Central memory CD8-positive, alpha-beta T cell (primary cell): ENCODE measurements around the gene PDK4.
"Not testable (repeated sequence)": the region's sequence is repeated elsewhere in the genome, so short reads cannot be mapped to it uniquely, and the experiment has no call there.

Source experiments
- ATAC-seq: fragments of 150-1000 bp; cut with Tn5 transposase; replicated peaks from 2 replicates; pipeline ENCODE4 v1.10.0; 2022; ENCODE audit warnings: mild to moderate bottlenecking, moderate FRiP score, moderate number of reproducible peaks; ENCODE audit not compliant: poor library complexity, severe bottlenecking; ENCODE audit errors: extremely low read depth
- DNase-seq, 2 donors: peaks; one replicate each; pipeline ENCODE4 v3.0.0; 2021; ENCODE audit warnings: low spot score in 2 of 2
- H3K27ac Mint-ChIP-seq: one replicate; pipeline ENCODE4 v1.8.0; 2022; ENCODE audit warnings: low read depth, mild to moderate bottlenecking, moderate library complexity, mixed read lengths
- H3K27me3 Mint-ChIP-seq: one replicate; pipeline ENCODE4 v1.8.0; 2022; ENCODE audit warnings: mixed read lengths
- H3K36me3 Mint-ChIP-seq: one replicate; pipeline ENCODE4 v1.8.0; 2022; ENCODE audit warnings: mild to moderate bottlenecking, moderate library complexity, mixed read lengths; ENCODE audit not compliant: insufficient read depth
- H3K4me1 Mint-ChIP-seq: one replicate; pipeline ENCODE4 v1.8.0; 2022; ENCODE audit warnings: mixed read lengths
- H3K4me3 Mint-ChIP-seq: one replicate; pipeline ENCODE4 v1.8.0; 2022; ENCODE audit warnings: mild to moderate bottlenecking, moderate library complexity, mixed read lengths
- H3K9me3 Mint-ChIP-seq: one replicate; pipeline ENCODE4 v1.8.0; 2022; ENCODE audit warnings: mixed read lengths

The PDK4 gene

GRCh38 chr7:95582578-95583293 is 13.6 kb downstream of the PDK4 start:
- Mint-ChIP-seq H3K36me3 (no peaks in the 10 kb centered on the region), H3K27me3 (no peaks in the 10 kb centered on the region), H3K27ac (no peak overlapping the region), H3K4me1 (no peaks in the 10 kb centered on the region), H3K9me3 (no peaks in the 10 kb centered on the region), H3K4me3 (no peak overlapping the region)
- DNase-seq, result no peak
- no peak for ATAC-seq

- no peaks in the 10 kb centered on the region for H3K36me3 Mint-ChIP-seq
- H3K4me3 Mint-ChIP-seq, result no peak overlapping the region
- H3K27me3 Mint-ChIP-seq, result no peaks in the 10 kb centered on the region
- H3K4me1 Mint-ChIP-seq, result no peaks in the 10 kb centered on the region
- no peak for DNase-seq
- no peaks in the 10 kb centered on the region for H3K9me3 Mint-ChIP-seq
- no peak for ATAC-seq
- H3K27ac Mint-ChIP-seq, result no peak overlapping the region
Observed at GRCh38 chr7:95581467-95581866, 14.8 kb downstream of the PDK4 start.

- H3K4me3 Mint-ChIP-seq, result no peak overlapping the region
- ATAC-seq, result no peak
- H3K27ac Mint-ChIP-seq, result no peak overlapping the region
- H3K36me3 Mint-ChIP-seq, result no peaks in the 10 kb centered on the region
- DNase-seq, result no peak
- no peaks in the 10 kb centered on the region for H3K4me1 Mint-ChIP-seq
- H3K9me3 Mint-ChIP-seq, result no peaks in the 10 kb centered on the region
- no peaks in the 10 kb centered on the region for H3K27me3 Mint-ChIP-seq
Observed at GRCh38 chr7:95579318-95579717, 17.0 kb downstream of the PDK4 start.

- no peak for ATAC-seq
- Mint-ChIP-seq H3K9me3 (no peaks in the 10 kb centered on the region), H3K27me3 (no peaks in the 10 kb centered on the region), H3K4me3 (no peak overlapping the region), H3K36me3 (no peaks in the 10 kb centered on the region), H3K4me1 (no peaks in the 10 kb centered on the region), H3K27ac (no peak overlapping the region)
- DNase-seq, result no peak
Observed at GRCh38 chr7:95578299-95578855, 17.9 kb downstream of the PDK4 start.

GRCh38 chr7:95577137-95577536 is 19.2 kb downstream of the PDK4 start:
- no peaks in the 10 kb centered on the region for H3K27me3 Mint-ChIP-seq
- H3K27ac Mint-ChIP-seq, result no peak overlapping the region
- DNase-seq (no peak), ATAC-seq (no peak)
- H3K4me1 Mint-ChIP-seq, result no peaks in the 10 kb centered on the region
- no peaks in the 10 kb centered on the region for H3K36me3 Mint-ChIP-seq
- H3K9me3 Mint-ChIP-seq, result no peaks in the 10 kb centered on the region
- no peak overlapping the region for H3K4me3 Mint-ChIP-seq

- Mint-ChIP-seq H3K4me3 (no peak overlapping the region), H3K27ac (no peak overlapping the region), H3K9me3 (no peaks in the 10 kb centered on the region), H3K4me1 (no peaks in the 10 kb centered on the region), H3K36me3 (no peaks in the 10 kb centered on the region), H3K27me3 (no peaks in the 10 kb centered on the region)
- DNase-seq (no peak), ATAC-seq (no peak)
Observed at GRCh38 chr7:95569720-95570119, 26.6 kb downstream of the PDK4 start.

GRCh38 chr7:95560674-95561073 is 35.6 kb downstream of the PDK4 start:
- no peaks in the 10 kb centered on the region for H3K9me3 Mint-ChIP-seq
- H3K4me1 Mint-ChIP-seq, result no peaks in the 10 kb centered on the region
- no peaks in the 10 kb centered on the region for H3K27me3 Mint-ChIP-seq
- no peak overlapping the region for H3K4me3 Mint-ChIP-seq
- H3K36me3 Mint-ChIP-seq, result no peaks in the 10 kb centered on the region
- no peak overlapping the region for H3K27ac Mint-ChIP-seq
- ATAC-seq (no peak), DNase-seq (no peak)

- no peaks in the 10 kb centered on the region for H3K9me3 Mint-ChIP-seq
- no peak for ATAC-seq
- H3K4me1 Mint-ChIP-seq, result no peaks in the 10 kb centered on the region
- DNase-seq, result no peak
- peaks cover 9% of the 10 kb centered on the region for H3K27me3 Mint-ChIP-seq
- no peak overlapping the region for H3K4me3 Mint-ChIP-seq
- H3K27ac Mint-ChIP-seq, result no peak overlapping the region
- H3K36me3 Mint-ChIP-seq, result no peaks in the 10 kb centered on the region
Observed at GRCh38 chr7:95558864-95559263, 37.5 kb downstream of the PDK4 start.

- no peak for ATAC-seq
Observed at GRCh38 chr7:95556777-95557176, 39.5 kb downstream of the PDK4 start.

GRCh38 chr7:95553939-95554338 is 42.4 kb downstream of the PDK4 start:
- Mint-ChIP-seq H3K27ac (no peak overlapping the region), H3K9me3 (no peaks in the 10 kb centered on the region), H3K4me3 (no peak overlapping the region), H3K36me3 (no peaks in the 10 kb centered on the region), H3K4me1 (no peaks in the 10 kb centered on the region), H3K27me3 (peaks cover 15% of the 10 kb centered on the region)
- ATAC-seq, result no peak
- DNase-seq, result no peak

More at GRCh38 chr7:95556777-95557176, 39.5 kb downstream of the PDK4 start:
- no peak overlapping the region for H3K4me3 Mint-ChIP-seq
- no peaks in the 10 kb centered on the region for H3K4me1 Mint-ChIP-seq
- no peak overlapping the region for H3K27ac Mint-ChIP-seq
- peaks cover 15% of the 10 kb centered on the region for H3K27me3 Mint-ChIP-seq
- no peaks in the 10 kb centered on the region for H3K36me3 Mint-ChIP-seq
- H3K9me3 Mint-ChIP-seq, result no peaks in the 10 kb centered on the region
- DNase-seq, result no peak

- not testable (repeated sequence) for H3K4me3 Mint-ChIP-seq, H3K27ac Mint-ChIP-seq, H3K36me3 Mint-ChIP-seq, H3K4me1 Mint-ChIP-seq, ATAC-seq, H3K9me3 Mint-ChIP-seq, DNase-seq
- peaks cover 15% of the 10 kb centered on the region for H3K27me3 Mint-ChIP-seq
Observed at GRCh38 chr7:95552010-95552926, 44.0 kb downstream of the PDK4 start.

GRCh38 chr7:95550546-95550945 is 45.8 kb downstream of the PDK4 start:
- H3K36me3 Mint-ChIP-seq, result no peaks in the 10 kb centered on the region
- ATAC-seq, result no peak
- H3K27me3 Mint-ChIP-seq, result peaks cover 15% of the 10 kb centered on the region
- no peaks in the 10 kb centered on the region for H3K4me1 Mint-ChIP-seq
- H3K9me3 Mint-ChIP-seq, result no peaks in the 10 kb centered on the region
- H3K4me3 Mint-ChIP-seq, result no peak overlapping the region
- no peak overlapping the region for H3K27ac Mint-ChIP-seq
- no peak for DNase-seq
